ENCODE data around the gene UBR1. TPM values are rescaled to one million over a fixed set of nuclear protein-coding genes. Genes with fewer than 3 reads are reported as not detected.
"Not testable (repeated sequence)": the region's sequence is repeated elsewhere in the genome, so short reads cannot be mapped to it uniquely, and the experiment has no call there.

Gene UBR1
- total RNA-seq, 1 experiment from 2014 or later, result 22.3 TPM

DNA sequence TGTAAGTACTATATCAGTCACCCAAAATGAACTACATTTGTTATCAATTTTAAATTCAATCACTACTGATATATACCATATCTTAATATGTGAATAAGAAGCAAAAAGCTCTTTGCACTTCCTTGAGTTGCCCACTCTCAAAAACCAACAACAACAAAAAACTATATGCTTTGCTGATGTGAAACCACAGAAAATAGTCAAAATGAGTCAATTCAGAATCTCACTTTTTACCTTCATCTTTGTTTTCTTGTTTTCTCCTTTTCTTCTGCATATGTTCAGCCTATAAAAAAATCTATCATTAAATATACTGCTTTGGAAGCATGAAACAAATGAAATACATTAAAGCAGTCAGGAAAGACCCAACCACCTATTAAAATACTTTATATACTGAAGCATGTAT lies 80.7 kb downstream of the UBR1 start:
- 0 out of 2 replicates have a peak, but pooled peaks cover 3% of the 10 kb centered on the region for H3K36me3 ChIP-seq (ENCODE audit: control insufficient read depth, insufficient read depth, low read length)
- H3K27me3 Mint-ChIP-seq (ENCODE audit: insufficient read depth, unreplicated experiment), result no peaks in the 10 kb centered on the region
- no peak overlapping the region for H3K27ac Mint-ChIP-seq (ENCODE audit: unreplicated experiment)
- ChIA-PET CTCF (no interaction called here), POLR2A (no interaction called here)
- no peaks in the 10 kb centered on the region for H3K9me3 Mint-ChIP-seq (ENCODE audit: unreplicated experiment)
- no peak overlapping the region for H3K4me3 ChIP-seq (ENCODE audit: low read depth, low read length)
- H3K36me3 Mint-ChIP-seq (ENCODE audit: insufficient read depth, unreplicated experiment), result peaks cover 13% of the 10 kb centered on the region
- intact Hi-C loops (cut with micrococcal nuclease; ENCODE audit: unreplicated experiment), result no loop called here
- H3K4me1 ChIP-seq, result no peaks in the 10 kb centered on the region; the same call in 1 of the 2 replicates
- H3K27me3 ChIP-seq (replicated peaks; ENCODE audit: control insufficient read depth, insufficient read depth, low read length), result no peaks in the 10 kb centered on the region
- no peaks in the 10 kb centered on the region for H3K9me3 ChIP-seq
- no peak overlapping the region for H3K4me3 Mint-ChIP-seq (ENCODE audit: unreplicated experiment)
- BruUV-seq (replicated peaks), result no TSS peak
- TF ChIP-seq, protein P1, sequence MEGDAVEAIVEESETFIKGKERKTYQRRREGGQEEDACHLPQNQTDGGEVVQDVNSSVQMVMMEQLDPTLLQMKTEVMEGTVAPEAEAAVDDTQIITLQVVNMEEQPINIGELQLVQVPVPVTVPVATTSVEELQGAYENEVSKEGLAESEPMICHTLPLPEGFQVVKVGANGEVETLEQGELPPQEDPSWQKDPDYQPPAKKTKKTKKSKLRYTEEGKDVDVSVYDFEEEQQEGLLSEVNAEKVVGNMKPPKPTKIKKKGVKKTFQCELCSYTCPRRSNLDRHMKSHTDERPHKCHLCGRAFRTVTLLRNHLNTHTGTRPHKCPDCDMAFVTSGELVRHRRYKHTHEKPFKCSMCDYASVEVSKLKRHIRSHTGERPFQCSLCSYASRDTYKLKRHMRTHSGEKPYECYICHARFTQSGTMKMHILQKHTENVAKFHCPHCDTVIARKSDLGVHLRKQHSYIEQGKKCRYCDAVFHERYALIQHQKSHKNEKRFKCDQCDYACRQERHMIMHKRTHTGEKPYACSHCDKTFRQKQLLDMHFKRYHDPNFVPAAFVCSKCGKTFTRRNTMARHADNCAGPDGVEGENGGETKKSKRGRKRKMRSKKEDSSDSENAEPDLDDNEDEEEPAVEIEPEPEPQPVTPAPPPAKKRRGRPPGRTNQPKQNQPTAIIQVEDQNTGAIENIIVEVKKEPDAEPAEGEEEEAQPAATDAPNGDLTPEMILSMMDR (IDR thresholded peaks at IDR 0.05; ENCODE audit: insufficient read depth in 1 of 2, low read depth in 1 of 2, low read length in 1 of 2, severe bottlenecking in 1 of 2, unreplicated experiment in 1 of 2), result no peak
- no peaks in the 10 kb centered on the region for H3K4me1 Mint-ChIP-seq (ENCODE audit: low read depth, unreplicated experiment)
- DNase-seq, result no peak

- H3K36me3 ChIP-seq (ENCODE audit: control insufficient read depth, insufficient read depth, low read length); H3K9me3 Mint-ChIP-seq (ENCODE audit: unreplicated experiment); intact Hi-C loops (cut with micrococcal nuclease; ENCODE audit: unreplicated experiment); BruUV-seq (replicated peaks); POLR2A ChIA-PET; H3K27ac Mint-ChIP-seq (ENCODE audit: unreplicated experiment); H3K27me3 ChIP-seq (replicated peaks; ENCODE audit: control insufficient read depth, insufficient read depth, low read length); H3K4me1 ChIP-seq; H3K27me3 Mint-ChIP-seq (ENCODE audit: insufficient read depth, unreplicated experiment); CTCF ChIA-PET; DNase-seq; H3K4me1 Mint-ChIP-seq (ENCODE audit: low read depth, unreplicated experiment); H3K9me3 ChIP-seq; H3K4me3 ChIP-seq (ENCODE audit: low read depth, low read length); H3K4me3 Mint-ChIP-seq (ENCODE audit: unreplicated experiment): not testable (repeated sequence)
- peaks cover 14% of the 10 kb centered on the region for H3K36me3 Mint-ChIP-seq (ENCODE audit: insufficient read depth, unreplicated experiment)
Measured at GRCh38 chr15:43014671-43015070, 91.2 kb downstream of the UBR1 start.

GRCh38 chr15:43009206-43009605 lies 96.6 kb downstream of the UBR1 start:
- peaks cover 2% of the 10 kb centered on the region for H3K36me3 ChIP-seq (ENCODE audit: control insufficient read depth, insufficient read depth, low read length)
- POLR2A ChIA-PET, result no interaction called here
- H3K27ac Mint-ChIP-seq (ENCODE audit: unreplicated experiment), result no peak overlapping the region
- no peaks in the 10 kb centered on the region for H3K4me1 Mint-ChIP-seq (ENCODE audit: low read depth, unreplicated experiment)
- H3K27me3 Mint-ChIP-seq (ENCODE audit: insufficient read depth, unreplicated experiment), result no peaks in the 10 kb centered on the region
- intact Hi-C loops (cut with micrococcal nuclease; ENCODE audit: unreplicated experiment), result no loop called here
- no peak overlapping the region for H3K4me3 Mint-ChIP-seq (ENCODE audit: unreplicated experiment)
- H3K9me3 ChIP-seq, result no peaks in the 10 kb centered on the region
- TF ChIP-seq, protein P1 (IDR thresholded peaks at IDR 0.05; ENCODE audit: insufficient read depth in 1 of 2, low read depth in 1 of 2, low read length in 1 of 2, severe bottlenecking in 1 of 2, unreplicated experiment in 1 of 2), result no peak
- no peaks in the 10 kb centered on the region for H3K4me1 ChIP-seq
- no peak overlapping the region for H3K4me3 ChIP-seq (ENCODE audit: low read depth, low read length)
- no peak for DNase-seq
- no peaks in the 10 kb centered on the region for H3K9me3 Mint-ChIP-seq (ENCODE audit: unreplicated experiment)
- CTCF ChIA-PET, result no interaction called here
- BruUV-seq (replicated peaks), result no TSS peak
- peaks cover 13% of the 10 kb centered on the region for H3K36me3 Mint-ChIP-seq (ENCODE audit: insufficient read depth, unreplicated experiment)
- H3K27me3 ChIP-seq (replicated peaks; ENCODE audit: control insufficient read depth, insufficient read depth, low read length), result no peaks in the 10 kb centered on the region

DNA sequence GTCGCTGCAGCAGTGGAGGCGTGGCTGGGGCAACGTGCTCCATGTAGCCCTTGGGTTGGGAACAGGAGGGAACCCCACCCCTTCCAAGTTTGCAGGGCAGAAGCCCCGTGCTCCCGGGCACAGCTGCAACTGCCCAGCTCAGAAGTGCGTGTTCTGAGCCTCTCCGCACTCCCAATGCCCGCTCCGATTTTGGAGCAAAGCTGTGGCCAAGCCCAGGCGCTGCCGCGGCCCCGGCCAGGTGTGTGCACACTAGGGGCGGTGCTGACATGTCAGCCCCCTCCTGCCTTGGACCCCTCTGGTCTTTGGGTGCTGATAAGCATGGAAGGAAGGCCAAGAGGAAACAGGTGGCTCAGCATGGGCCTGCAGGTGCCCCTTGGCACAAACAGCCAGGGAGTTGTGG lies 97.7 kb downstream of the UBR1 start:
- H3K4me1 Mint-ChIP-seq (ENCODE audit: low read depth, unreplicated experiment), result no peaks in the 10 kb centered on the region
- H3K4me3 Mint-ChIP-seq (ENCODE audit: unreplicated experiment), result no peak overlapping the region
- TF ChIP-seq, protein P1 (IDR thresholded peaks at IDR 0.05; ENCODE audit: insufficient read depth in 1 of 2, low read depth in 1 of 2, low read length in 1 of 2, severe bottlenecking in 1 of 2, unreplicated experiment in 1 of 2), result no peak
- peaks cover 22% of the 10 kb centered on the region for H3K36me3 Mint-ChIP-seq (ENCODE audit: insufficient read depth, unreplicated experiment)
- H3K4me3 ChIP-seq (ENCODE audit: low read depth, low read length), result no peak overlapping the region
- no peaks in the 10 kb centered on the region for H3K9me3 Mint-ChIP-seq (ENCODE audit: unreplicated experiment)
- no TSS peak for BruUV-seq (replicated peaks)
- ChIA-PET CTCF (no interaction called here), POLR2A (no interaction called here)
- H3K9me3 ChIP-seq, result no peaks in the 10 kb centered on the region
- no peaks in the 10 kb centered on the region for H3K4me1 ChIP-seq
- DNase-seq, result no peak
- no peaks in the 10 kb centered on the region for H3K27me3 Mint-ChIP-seq (ENCODE audit: insufficient read depth, unreplicated experiment)
- H3K27me3 ChIP-seq (replicated peaks; ENCODE audit: control insufficient read depth, insufficient read depth, low read length), result no peaks in the 10 kb centered on the region
- no peak overlapping the region for H3K27ac Mint-ChIP-seq (ENCODE audit: unreplicated experiment)
- intact Hi-C loops (cut with micrococcal nuclease; ENCODE audit: unreplicated experiment), result no loop called here
- H3K36me3 ChIP-seq (ENCODE audit: control insufficient read depth, insufficient read depth, low read length), result peaks cover 2% of the 10 kb centered on the region
